Stimulated activated CD4-positive, alpha-beta T cell treated with anti-CD3 and anti-CD28 coated beads, TNF-alpha, amount 100 ng/mL, for 48 hours (primary cell): ENCODE data around the gene ZNF804B.

ENCODE experiments used
- DNase-seq, 3 donors: peaks; one replicate each; pipeline ENCODE4 v3.0.0-alpha.2; 2020; ENCODE audit warnings: low read depth in 3 of 3

Gene ZNF804B

GRCh38 chr7:88835147-88835728 lies 75.7 kb downstream of the ZNF804B start:
- no peak for DNase-seq

GRCh38 chr7:88842201-88842600 lies 82.7 kb downstream of the ZNF804B start:
- DNase-seq, result no peak

- no peak for DNase-seq
Measured at GRCh38 chr7:88845091-88845490, 85.6 kb downstream of the ZNF804B start.

GRCh38 chr7:88851220-88851619 lies 91.7 kb downstream of the ZNF804B start:
- no peak for DNase-seq

GRCh38 chr7:88859288-88859687 lies 99.8 kb downstream of the ZNF804B start:
- no peak for DNase-seq

- DNase-seq, result no peak
Measured at GRCh38 chr7:88866265-88866863, 106.9 kb downstream of the ZNF804B start.

- DNase-seq, result no peak
Measured at GRCh38 chr7:88867158-88867557, 107.7 kb downstream of the ZNF804B start.

- no peak for DNase-seq
Measured at GRCh38 chr7:88868456-88868855, 109.0 kb downstream of the ZNF804B start.

GRCh38 chr7:88881136-88881535 lies 121.6 kb downstream of the ZNF804B start:
- no peak for DNase-seq

GRCh38 chr7:88885131-88885530 lies 125.6 kb downstream of the ZNF804B start:
- no peak for DNase-seq

GRCh38 chr7:88888684-88889083 lies 129.2 kb downstream of the ZNF804B start:
- DNase-seq, result no peak

GRCh38 chr7:88910516-88910915 lies 151.0 kb downstream of the ZNF804B start:
- no peak for DNase-seq

DNA sequence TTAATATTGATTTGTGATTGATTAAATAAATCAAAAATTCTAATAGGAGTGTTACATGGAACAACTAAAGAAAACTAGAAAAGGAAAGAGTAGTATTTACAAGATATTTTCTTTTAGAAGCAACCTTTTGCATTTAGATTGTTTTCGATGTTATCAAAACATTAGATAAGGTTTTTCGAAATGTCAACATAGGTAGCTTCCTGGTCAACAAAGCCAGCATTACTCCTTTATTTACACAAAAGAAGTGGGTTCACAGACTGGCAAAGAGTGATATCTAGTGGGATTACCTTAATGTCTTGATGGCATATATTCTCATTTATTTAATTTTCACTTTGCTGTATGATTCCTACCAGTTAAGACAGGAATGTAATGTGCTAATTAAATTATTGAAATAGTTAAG lies 153.4 kb downstream of the ZNF804B start:
- DNase-seq, result no peak

GRCh38 chr7:88915615-88916014 lies 156.1 kb downstream of the ZNF804B start:
- DNase-seq, result no peak

DNA sequence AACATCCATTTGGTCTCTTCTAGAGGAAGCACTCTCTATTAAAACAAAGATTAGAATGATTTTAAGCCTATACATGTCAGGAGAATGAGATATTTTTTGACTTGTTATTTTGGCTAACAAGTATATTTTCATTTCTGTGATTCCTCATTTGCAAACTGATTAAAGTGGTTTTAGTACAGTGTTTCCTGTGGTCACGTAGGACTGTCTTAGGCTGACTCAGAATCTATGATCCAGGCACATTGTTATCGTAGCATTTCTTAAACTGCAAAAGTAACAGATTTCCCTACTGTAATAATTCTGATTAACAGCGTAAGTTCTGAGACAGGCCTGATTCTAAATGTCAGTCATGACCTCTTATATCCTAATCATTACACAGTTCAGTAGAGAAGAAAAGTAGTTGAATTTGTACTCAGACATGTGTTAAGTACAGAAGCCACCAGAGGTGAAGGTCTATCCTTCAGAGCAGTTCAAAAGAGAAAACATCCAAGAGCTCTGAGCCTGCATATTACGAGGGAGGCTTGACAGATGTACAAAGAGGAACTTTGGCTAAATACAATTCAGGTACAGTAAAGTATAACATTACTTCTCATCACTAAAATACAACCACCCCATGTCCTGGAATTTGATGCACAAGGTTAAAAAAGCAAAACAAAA lies 160.1 kb downstream of the ZNF804B start:
- DNase-seq, result no peak

DNA sequence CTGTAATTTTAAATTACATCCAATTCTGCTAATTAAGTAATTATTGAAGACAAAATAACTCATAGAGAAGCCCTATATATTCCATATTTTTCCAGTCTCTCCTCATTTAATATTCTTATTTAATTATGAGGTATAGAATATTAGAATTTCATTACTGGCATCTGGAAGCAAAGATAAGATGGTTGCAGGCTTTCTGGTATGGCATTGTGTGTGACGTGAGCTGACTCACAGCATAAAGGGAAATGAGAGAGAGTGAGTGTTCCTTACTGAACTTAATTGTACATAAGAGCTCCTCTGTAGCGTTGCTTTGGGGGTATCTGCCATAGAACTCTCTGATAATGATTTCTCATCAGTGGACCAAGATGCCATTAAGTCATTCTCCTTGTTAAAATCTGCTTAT lies 163.4 kb downstream of the ZNF804B start:
- no peak for DNase-seq

DNA sequence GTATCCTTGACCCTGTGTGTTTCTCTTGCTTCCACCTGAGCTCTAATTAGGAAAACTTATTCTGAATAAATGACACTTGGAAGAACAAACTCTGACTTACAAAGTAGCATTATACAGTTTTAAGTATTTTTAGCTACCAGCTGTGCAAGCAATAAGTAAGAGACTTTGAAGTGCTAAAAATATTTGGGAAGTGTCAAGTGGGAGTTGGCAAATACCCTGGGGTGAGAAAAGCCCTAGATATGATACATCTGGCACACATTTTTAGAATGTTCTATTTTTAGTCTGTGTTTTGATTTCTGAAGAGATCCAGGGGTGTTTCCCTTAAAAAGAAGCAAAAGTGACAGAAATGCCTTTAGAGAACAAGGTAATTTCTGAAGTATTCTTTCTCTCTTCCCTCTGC lies 168.8 kb downstream of the ZNF804B start:
- no peak for DNase-seq

- DNase-seq, result no peak
Measured at GRCh38 chr7:88929719-88930118, 170.2 kb downstream of the ZNF804B start.

DNA sequence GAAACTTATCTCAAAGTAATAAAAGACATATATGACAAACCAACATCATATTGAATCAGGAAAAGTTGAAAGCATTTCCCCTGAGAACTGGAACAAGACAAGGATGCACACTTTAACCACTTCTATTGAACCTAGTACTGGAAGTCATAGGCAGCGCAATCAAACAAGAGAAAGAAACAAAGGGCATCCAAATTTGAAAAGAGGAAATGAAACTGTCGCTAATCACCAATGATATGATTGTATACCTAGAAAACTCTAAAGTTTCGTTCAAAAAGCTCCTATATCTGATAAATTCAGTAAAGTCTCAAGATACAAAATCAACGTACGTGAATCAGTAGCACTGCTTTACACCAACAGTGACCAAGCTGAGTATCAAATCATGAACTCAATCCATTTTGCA lies 173.8 kb downstream of the ZNF804B start:
- no peak for DNase-seq

- DNase-seq, result no peak
Measured at GRCh38 chr7:88942815-88943501, 183.5 kb downstream of the ZNF804B start.

GRCh38 chr7:88951826-88952225 lies 192.3 kb downstream of the ZNF804B start:
- no peak for DNase-seq

DNA sequence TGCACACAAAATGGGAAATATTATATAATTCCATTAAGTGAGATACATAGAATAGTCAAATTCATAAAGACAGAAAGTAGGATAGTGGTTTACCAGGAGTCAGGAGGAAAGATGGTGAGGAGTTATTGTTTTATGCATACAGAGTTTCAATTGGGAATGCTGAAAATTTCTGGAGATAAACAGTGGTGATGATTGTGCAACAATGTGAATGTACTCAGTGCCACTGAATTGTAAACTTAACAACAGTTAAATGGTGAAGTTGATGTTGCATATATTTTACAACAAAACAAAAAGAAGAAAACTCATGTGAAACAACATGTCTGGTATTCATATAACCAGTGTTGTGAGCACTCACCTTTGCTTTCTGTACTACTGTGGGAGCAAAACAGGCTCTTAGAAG lies 204.9 kb downstream of the ZNF804B start:
- no peak for DNase-seq

GRCh38 chr7:88965371-88965770 lies 205.9 kb downstream of the ZNF804B start:
- no peak for DNase-seq
